GM21786 (cell line): ENCODE results near the gene WSB1.

Experiments used
- ATAC-seq: cut with Tn5 transposase; IDR thresholded peaks from one replicate; pipeline ENCODE4 v1.9.1; 2021; ENCODE audit not compliant: unreplicated experiment

Gene WSB1

DNA sequence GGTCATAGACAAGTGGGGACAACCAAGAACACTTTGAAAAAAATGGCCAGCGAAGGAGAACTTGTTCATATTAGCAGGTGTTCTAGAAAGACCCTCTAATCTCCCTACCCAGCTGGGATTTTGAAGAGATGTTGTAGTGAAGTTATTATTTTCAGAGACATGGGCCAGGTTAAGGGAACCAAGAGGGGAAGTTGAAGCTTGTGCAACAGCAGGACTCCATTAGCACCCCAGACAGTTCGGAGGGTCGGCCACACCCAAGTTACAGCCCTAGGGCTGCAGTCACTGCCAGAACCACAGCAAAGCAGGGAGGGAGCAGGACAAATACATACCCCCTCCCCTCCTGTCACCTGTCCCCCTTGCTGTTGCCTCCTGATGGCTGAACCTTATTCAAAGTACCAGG, 42.3 kb downstream of the WSB1 start:
- no peak for ATAC-seq

DNA sequence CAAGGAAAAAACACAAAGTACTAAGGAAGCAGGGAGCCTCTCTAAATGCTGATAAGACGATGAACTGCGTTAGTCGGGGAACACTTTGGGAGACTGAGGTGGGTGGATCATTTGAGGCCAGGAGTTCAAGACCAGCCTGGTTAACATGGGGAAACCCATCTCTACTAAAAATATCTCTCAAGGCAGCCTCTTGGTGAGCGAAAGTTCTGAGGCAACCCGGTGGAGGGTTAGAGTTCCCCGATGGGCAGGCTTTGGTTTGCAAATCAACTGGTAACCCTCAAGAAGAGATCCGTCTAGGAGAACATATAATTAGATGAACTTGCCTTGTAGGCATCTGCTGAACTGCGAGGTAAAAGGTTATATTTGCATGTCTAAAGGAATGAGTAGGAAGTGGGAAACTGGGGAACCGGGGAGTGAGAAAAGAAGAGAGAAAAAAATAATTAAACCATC, 44.6 kb downstream of the WSB1 start:
- ATAC-seq, result peak; percentile 62

DNA sequence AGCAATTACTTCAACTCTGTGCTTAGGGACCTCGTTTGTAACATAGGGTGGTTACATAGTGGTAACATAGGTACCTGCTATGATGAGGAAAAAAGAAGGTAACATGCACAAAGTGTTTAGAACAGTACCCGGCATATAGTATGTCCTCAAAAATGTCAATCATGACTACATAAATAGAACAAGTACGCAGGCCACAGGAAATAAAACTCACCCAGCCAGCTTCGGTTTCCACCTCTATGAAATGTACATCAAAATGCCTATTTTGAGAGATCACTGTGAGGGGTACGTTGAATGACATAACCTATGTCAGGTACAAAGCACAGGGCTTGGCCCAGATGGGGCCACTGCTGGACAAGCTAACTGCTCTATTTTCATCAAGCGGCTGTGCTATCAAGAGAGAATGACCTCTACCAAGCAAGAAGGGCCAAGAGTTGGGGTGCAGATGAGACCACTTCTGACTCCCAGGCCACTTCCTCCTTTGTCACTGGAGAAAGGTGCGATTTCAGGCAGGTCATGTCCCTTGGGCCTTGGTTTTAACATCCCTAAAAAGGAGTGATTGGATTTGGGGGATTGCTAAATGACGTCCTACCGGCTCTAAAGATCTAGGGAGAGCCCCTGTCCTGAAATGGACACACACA, 45.4 kb downstream of the WSB1 start:
- peak; percentile 41 for ATAC-seq

DNA sequence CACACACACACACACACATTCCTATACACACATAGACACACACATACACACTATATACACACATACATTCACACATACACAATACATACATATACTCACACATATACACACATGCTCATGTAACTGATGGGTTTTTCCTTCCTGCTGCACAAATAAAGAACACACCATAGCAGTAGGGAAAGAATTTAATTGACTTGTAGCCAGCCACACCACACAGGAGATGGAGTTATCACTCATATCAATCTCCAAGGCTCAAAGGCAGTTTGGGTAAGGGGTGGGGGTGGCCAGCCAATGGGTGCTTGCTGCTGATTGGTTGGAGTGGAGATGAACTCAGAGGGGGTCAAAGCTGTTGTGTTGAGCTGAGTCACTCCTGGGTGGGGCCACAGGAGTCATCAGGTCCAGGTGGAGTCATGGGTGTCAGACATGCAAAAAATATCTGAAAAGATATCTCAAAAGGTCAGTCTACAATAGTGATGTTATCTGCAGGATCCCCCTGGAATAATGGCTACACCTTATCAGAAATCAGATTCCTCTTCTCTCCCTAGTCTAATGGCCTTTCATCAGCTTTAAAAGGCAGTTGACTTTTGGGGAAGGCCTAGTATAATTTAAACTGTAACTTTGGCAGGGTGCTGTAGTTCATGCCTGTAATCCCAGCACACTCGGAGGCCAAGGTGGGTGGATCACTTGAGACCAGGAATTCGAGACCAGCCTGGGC, 46.1 kb downstream of the WSB1 start:
- no peak for ATAC-seq

DNA sequence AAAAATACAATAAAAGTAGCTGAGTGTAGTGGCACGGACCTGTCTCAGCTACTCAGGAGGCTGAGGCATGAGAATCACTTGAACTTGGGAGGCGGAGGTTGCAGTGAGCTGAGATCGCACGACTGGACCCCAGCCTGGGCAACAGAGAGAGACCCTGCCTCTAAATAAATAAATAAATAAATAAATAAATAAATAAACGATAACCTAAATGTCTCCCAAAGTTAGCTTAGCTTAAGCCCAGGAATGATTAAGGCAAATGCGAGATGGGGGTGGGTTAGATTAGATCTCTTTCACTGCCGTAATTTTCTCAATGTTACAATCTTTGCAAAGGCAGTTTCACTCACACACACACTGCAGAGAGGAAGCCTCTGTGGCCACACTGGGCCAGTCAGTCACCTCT, 46.7 kb downstream of the WSB1 start:
- ATAC-seq, result no peak

DNA sequence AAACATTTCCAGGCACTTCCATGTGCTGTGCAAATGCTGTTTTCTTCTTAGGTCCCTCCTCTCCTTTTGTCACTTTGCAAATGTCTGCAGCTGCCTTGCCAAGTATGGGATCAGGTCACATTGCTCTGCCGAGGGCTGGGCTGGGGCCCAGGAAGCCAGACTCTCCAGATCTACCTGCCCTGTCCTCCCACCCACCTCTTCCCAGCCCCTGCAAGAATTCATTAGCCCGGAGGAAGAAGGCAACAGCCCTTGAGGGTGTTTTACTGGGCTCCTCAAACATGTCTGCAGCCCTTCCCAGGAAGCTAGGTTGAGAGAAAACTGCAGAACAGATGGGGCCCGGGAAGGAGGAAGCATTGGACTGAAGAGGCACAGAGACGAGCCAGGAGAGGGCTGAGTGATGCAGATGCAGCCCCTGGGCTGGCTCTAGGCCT, 47.1 kb downstream of the WSB1 start:
- ATAC-seq, result no peak

DNA sequence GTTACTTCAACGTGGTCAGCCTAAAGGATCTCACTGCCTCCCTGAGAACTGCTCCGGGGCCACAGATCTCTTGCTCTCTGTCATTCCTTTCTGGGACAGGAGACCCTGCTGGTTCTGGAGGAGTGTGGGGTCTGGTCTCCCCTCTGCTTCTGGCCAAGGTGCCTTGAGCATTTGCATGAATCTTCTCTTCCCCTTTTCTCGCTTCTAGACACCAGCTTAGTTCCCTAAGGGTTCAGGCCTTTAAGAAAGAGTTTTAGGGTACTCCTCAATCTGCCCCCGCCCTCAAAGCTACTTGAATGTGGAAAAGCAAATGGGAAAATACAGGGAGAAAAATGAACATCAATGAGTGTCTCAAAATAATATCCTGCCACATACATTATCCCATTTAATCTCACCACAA, 48.1 kb downstream of the WSB1 start:
- ATAC-seq, result no peak

DNA sequence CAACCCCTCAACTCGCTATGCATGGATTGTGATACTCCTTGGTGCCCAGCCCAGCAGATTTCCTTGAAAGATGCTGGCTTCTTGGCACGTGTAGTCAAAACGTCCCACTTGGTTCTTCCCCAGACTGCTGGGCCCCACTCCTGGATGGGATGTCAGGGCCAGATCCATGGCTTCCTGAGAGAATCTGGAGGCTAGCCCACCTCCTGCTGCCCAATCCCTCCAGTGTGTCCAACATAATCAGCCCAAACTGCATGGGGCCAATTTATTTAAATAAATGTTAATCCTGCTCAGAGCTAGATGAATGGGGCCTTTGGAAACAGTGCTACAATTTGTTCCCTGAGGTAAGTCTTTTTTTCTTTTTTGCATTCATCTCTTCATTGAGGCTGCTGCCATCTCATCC, 49.4 kb downstream of the WSB1 start:
- ATAC-seq, result no peak

DNA sequence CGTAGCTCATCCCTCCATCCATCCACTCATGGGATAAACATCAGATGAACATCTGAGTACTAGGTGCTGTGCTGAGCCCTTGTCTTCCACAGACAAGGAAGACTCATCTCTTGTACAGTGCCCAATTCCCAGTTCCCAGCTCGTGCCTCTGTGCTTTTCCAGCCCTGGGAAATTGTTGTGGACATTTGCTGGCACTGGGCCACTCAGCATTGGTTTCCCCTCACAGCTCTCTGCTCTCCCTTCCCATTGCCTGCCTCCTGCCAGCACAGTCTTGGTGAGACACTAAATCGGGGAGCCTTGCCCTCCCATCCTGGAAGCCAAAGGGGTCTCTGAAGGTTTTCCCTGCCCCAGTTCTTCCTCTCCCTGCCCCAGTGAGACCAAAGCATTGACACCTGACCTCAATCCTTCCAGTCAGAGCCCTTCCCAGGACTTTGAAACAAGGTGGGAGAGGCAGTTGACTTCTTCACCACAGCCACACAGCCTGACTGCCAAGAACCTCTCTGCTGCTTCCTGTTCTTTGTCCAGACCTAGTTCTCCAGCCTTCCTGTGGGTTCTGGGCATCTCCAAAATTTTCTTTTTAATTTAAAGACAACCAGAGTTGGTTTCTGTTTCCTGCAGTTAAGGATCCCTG, 50.2 kb downstream of the WSB1 start:
- no peak for ATAC-seq

DNA sequence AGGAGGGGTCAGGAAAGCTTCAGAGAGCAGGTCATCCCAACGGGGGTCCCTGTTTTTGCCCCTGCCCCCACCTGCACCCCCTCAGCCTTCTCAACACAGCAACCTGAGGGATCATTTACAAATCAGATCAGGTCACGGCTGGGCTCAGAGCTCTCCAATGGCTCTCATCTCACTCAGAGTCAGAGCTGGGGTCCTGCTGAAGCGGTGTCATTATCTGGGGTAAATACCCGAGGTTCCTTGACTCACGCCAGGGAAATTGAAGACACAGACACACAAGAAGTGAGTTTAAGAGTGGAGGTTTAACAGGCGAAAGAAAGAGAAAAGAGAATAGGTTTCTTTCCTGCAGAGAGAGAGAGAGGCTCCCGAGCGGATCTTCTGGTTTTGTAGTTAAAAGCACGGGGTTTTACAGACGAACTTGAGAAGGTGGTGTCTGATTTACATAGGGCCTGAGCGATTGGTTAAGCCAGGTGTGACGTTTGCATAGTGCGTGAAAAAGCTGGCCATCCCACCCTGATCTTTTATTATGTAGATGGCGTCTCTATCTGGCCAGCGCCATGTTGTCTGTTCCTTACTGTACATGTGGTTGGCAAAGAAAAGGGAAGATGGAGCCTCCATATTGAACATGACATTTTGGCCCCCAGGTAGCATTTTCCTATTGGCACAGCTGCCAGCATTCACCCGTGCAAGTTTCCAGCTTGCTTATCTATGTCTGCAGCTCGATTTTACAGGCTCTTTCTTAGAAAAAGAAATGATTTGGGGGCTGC, 51.4 kb downstream of the WSB1 start:
- no peak for ATAC-seq

DNA sequence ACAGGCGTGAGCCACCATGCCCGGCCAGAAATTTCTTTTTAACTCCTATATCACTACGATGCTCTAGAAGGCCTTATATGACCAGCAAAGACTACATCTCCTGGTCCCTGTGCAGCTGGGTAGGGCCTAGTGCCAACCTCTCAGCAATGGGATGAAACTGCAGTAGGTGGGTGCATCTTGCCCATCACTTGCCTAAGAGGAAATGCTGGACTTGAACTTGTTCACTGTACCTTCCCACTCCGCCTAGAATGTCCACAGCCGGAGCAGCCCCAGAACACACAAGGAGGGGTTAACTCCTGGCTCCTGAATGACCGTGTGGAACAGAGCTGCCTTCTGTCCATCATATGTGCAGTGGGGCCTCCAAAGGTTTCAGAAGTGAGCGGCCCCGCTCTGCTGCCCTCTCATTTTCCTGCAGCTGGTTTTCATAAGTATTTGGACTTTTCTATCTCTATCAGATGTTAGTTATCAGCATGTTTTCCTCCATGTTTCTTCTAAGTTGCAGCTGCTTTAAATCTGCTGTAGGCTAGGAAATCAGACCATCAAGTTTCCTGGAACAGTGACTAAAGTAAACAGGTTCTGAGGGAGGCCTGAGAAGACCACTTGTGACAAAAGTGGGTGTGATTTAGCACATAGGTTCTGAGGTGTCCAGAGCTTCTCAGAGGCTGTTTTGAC, 52.5 kb downstream of the WSB1 start:
- no peak for ATAC-seq

DNA sequence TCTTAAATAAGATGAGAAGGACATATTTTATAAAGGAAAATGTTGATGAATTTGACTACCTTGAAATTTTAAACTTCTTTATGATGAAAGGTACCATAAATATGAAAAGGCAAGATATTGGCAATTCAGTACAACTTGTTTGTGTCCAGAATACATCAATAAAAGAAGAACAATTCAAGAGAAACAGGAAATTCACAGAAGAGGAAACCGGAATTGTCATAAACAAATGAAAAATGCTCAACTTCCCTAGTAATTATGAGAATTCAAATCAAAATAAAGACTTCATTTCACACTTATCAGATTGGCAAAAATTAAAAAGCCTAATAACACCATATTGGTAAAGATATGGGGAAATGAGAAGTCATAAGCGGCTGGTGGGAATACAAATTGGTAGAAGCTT, 54.3 kb downstream of the WSB1 start:
- ATAC-seq, result no peak

DNA sequence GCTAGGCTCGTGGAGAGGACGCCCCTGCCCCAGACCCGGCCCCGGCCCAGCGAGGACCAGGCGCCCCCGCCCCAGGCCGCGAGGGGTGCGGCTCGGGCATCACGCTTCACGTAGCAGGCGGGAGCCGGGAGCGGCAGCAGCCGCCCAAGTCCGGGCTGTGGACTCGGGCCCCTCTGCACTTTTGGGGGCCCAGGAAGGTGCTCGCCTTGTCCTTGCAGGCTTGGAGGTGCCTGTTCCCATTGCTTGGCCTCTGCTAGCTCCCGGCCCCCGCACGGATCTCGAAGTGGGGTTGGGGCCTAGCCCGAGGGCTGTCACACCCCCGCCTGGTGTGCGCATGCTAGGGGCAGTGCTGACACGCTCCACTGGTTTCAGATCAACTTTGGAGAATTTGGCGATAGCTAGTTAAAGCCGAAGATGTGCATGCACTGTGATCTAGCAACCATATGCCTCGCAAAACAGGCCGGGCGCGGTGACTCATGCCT, 55.7 kb downstream of the WSB1 start:
- no peak for ATAC-seq

DNA sequence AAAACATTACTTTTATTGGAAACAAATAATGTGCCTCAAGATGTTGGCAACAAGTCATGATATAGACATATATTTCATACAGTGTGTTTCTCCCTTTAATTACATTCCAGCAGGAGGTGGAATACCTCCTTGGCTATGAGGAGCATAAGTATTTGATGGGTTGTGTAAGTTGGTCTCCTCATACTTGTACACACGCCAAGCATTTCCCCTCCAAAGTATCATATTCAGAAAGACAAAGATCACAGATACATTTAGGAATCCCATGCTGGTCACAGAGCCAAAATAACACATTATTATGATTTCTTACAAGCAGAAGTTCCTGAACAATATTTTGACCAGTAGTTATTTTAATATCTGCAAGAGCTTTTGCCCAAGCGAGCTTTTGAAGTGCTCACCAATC, 57.8 kb downstream of the WSB1 start:
- ATAC-seq, result no peak

DNA sequence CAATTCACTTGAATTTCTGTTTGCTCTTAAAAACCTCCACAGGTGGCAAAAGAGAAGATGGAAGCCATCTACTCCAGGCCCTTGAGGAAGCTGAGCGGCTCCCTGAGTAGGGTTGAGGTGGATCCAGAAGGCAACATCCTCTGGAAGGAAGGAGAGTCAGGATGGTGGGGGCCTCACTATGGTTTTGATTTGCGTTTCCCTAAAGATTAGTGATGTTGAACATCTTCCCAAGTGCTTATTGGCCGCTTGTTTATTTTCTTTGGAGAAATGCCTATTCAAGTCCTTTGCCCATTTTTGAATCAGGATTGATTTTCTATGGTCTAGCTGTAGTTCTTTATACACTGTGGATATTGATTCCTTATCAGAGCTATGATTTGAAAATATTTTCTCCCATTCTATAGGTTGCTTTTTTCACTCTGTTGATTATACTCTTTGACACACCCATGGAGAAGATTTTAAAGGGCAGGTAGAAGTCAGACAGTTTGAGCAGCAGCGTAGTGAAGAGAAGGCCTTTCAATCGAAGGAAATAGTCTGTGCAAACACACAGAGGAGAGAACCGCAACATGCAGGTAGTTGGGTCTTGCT, 58.6 kb downstream of the WSB1 start:
- no peak for ATAC-seq

DNA sequence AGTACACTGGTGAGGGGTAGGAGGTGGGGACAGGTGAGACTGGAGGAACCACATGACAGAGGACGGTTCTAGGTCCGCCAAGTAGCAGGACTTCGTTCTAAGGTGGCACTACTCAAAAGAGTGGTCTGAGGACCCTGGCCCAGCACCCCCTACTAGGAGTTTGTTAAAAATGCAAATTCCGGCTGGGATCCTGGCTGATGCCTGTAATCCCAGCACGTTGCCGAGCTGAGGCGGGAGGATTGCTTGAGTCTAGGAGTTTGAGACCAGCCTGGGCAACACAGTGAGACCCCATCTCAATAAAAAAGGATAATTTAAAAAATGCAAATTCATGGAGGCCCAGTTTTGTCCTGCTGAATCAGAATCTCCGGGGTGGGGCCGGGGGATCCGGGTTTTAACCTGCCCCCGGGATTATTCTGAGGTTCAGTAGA, 59.1 kb downstream of the WSB1 start:
- ATAC-seq, result no peak

DNA sequence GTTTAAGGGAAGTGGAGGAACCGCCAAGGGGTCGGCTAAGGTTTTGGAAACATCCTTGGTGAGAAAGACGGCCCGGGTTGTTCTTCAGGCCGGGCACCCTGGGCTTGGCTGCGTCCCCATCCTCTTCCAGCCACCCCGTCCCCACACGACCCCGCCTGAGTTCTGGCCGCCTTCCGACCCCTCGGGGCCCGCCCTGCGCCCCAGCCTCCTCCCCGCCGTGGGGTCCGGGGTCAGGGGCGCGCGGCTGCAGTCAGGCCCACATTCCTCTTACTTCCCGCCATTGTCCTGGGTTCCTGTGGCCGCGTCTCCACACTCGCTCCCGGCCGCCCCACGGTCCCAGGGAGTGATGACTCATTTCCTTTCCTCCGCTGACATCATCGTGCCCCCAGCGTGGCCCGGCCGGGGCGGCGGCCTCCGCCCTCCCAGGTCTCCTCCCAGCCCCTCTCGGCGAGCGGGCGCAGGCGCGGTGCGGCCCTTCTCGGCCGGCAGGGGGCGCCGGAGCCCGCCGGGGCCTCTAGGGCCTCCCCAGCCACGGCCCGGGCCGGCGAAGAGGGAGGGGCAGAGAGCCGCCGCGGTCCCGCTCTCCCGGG, 59.6 kb downstream of the WSB1 start:
- peak; percentile 62 for ATAC-seq

DNA sequence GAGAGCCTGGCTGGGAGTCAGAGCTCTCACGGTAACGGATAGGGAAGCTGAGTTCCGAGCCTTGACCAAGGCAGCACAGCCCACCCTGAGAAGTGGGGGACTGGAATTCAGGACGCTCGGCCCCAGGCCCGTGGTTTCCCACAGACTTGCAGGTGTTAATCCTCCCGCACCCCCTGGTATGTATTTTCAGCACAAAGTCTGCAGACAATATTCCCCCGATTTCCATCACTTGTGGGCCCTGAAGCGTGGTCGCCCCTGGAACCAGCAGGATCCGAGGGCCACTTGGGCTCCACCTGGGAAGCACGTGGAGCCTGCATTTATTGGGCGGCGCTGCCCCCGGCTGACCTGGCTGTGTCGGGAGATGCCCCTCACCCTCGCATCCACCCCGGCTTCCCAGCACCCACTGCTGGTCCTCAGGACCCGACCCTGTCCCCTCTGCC, 60.2 kb downstream of the WSB1 start:
- no peak for ATAC-seq

DNA sequence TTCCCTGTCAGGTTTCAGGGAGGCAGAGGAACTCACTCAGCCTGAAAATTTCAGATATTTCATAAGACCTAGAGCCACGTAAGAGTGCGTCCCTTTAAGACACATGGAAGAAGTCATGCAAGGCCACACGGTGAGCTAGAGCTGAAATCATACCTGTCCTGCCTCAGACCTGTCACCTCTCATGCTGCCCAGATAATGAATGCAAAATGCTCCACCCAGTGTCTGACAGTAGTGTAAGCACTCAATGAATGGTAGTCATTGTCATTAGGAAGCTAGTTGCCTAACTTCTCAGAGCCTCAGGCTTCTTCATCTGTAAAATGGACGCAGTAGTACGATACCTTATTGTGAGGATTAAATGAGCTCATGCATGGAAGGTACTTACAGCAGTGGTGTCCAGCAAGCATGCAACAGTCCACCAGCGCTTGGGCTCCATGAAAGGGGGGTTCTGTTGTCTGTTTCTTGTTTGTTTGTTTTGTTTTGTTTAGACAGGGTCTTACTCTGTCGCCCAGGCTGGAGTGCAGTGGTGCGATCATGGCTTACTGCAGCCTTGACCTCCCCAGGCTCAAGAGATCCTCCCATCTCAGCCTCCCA, 60.7 kb downstream of the WSB1 start:
- no peak for ATAC-seq

DNA sequence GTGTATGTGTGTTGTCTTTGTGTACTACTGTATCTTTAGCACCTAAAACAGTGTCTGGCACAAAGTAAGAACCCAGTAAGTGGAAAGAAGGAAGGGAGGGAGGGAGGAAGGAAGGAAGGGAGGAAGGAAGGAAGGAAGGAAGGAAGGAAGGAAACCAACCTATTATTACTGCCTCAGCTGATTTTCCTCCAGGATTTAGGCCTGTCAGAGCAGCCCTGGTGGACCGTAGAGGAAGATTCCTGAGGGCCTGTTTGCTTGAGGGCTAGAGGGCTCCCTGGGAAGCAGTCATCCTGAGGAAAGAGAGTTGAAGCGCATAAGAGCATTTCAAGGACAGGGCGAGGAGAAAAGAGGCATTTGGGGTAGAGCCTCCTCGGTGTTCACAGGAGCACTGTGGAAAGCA, 61.5 kb downstream of the WSB1 start:
- no peak for ATAC-seq
